NT2/D1 (cell line): ENCODE results near the gene SPEM1.

Experiments used
- DNase-seq: peaks from one replicate; pipeline ENCODE4 v3.0.0-alpha.2; 2011; ENCODE audit warnings: low read depth, low spot score
- H3K27me3 ChIP-seq: 2 replicates; pipeline ENCODE4 v1.6.0; 2011; ENCODE audit warnings: mild to moderate bottlenecking; ENCODE audit not compliant: insufficient read length, insufficient read depth
- H3K36me3 ChIP-seq: 2 replicates; pipeline ENCODE4 v1.6.1; 2011; ENCODE audit warnings: mild to moderate bottlenecking, low read length, mixed read lengths; ENCODE audit not compliant: insufficient read depth, insufficient read length
- H3K4me1 ChIP-seq: 2 replicates; pipeline ENCODE4 v1.5.1; 2011; ENCODE audit not compliant: insufficient read depth, insufficient read length
- H3K4me3 ChIP-seq: 2 replicates; pipeline ENCODE4 v1.5.1; 2011; ENCODE audit warnings: low read depth; ENCODE audit not compliant: insufficient read length
- H3K9ac ChIP-seq: 2 replicates; pipeline ENCODE4 v1.6.0; 2011; ENCODE audit warnings: low read depth; ENCODE audit not compliant: insufficient read length
- H3K9me3 ChIP-seq: 2 replicates; pipeline ENCODE4 v1.5.1; 2011; ENCODE audit warnings: mild to moderate bottlenecking, low read length; ENCODE audit not compliant: insufficient read depth
- SUZ12 ChIP-seq: IDR thresholded peaks from 2 replicates; pipeline ENCODE4 v1.6.1; 2011; ENCODE audit not compliant: insufficient read length, insufficient read depth; ENCODE audit errors: extremely low read depth
- YY1 ChIP-seq: IDR thresholded peaks from 2 replicates; pipeline ENCODE4 v1.6.1; 2011; ENCODE audit not compliant: insufficient read length, insufficient read depth
- ZNF274 ChIP-seq: IDR thresholded peaks from 2 replicates; pipeline ENCODE4 v1.6.1; 2011; ENCODE audit warnings: mild to moderate bottlenecking, low read depth, low read length

The SPEM1 gene

DNA sequence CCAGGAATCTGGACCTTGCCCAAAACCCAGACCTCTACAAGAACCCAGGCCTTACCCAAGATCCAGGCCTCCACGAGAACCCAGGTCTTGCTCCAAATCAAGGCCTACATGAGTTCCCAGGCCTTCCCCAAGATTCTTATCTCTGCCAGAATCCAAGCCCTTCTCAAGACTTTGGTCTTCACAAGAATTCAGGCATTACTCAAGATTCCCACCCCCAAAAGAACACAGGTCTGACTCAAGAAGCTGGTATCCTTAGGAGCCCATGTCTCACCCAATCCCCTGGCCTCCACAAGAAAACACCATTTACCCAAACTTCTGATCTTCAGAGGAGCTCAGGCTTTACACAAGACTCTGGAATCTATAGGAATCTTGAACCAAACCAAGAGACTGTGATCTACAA lies 11.1 kb downstream of the SPEM1 start:
- H3K36me3 ChIP-seq = no peaks in the 10 kb centered on the region

DNA sequence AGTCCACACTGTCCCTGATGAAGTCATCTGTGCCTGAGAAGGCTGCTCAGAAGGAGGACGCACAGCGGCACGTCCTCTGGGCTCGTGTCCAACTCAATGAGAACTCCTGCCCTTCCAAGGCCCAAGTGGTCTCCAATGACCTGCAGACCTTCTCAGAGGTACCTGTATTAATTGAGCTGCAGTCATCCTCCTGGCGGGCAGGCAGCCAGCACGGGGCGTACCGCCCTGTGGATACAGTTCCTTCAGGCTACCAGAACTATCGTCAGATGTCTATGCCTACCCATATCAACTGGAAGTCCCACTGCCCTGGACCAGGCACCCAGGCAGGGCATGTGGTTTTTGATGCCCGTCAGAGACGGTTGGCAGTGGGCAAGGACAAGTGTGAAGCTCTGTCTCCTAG lies 12.2 kb downstream of the SPEM1 start:
- Histone ChIP-seq H3K4me1 (no peaks in the 10 kb centered on the region), H3K9me3 (no peaks in the 10 kb centered on the region), H3K36me3 (no peaks in the 10 kb centered on the region), H3K4me3 (no peak overlapping the region), H3K9ac (no peak overlapping the region), H3K27me3 (peaks cover 6% of the 10 kb centered on the region)
- DNase-seq = no peak
- no peak for TF ChIP-seq YY1
- TF ChIP-seq SUZ12 = no peak
- TF ChIP-seq ZNF274 = no peak

More for the DNA sequence above, 11.1 kb downstream of the SPEM1 start:
- no peak for DNase-seq
- TF ChIP-seq ZNF274 (no peak), YY1 (no peak), SUZ12 (no peak)
- H3K4me1 ChIP-seq = no peaks in the 10 kb centered on the region
- no peaks in the 10 kb centered on the region for H3K9me3 ChIP-seq
- no peak overlapping the region for H3K9ac ChIP-seq
- H3K4me3 ChIP-seq = no peak overlapping the region
- peaks cover 1% of the 10 kb centered on the region for H3K27me3 ChIP-seq

DNA sequence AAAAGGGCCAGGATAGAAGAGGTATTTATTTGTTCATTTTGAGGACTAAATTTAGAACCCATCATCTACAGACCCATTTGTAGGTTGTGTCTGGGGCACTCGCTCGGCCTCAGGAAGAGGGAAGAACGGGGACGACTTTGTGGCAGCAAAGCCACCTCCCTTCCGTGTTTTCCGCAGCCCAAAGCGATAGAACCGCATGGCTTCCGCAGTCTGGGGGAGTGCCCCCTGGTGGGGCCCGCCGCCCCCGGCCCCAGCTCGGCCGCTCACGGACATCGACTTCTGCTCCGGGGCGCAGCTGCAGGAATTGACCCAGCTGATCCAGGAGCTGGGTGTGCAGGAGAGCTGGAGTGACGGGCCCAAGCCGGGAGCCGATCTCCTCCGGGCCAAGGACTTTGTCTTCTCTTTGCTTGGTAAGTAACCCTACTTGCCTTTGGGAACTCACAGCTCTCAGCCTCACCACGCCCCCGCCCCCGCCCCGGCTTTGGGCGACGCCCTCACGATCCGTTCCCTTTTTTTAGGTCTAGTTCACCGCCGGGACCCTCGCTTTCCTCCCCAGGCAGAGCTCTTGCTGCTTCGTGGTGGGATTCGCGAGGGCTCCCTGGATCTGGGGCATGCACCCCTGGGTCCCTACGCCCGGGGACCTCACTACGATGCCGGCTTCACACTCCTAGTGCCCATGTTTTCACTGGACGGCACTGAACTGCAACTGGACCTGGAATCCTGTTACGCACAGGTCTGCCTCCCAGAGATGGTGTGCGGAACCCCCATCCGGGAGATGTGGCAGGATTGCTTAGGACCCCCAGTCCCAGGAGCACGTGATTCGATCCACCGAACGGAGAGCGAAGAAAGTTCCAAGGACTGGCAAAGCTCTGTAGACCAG lies 15.8 kb downstream of the SPEM1 start:
- H3K36me3 ChIP-seq = no peaks in the 10 kb centered on the region
- no peak for TF ChIP-seq SUZ12
- TF ChIP-seq YY1 = no peak
- no peak for TF ChIP-seq ZNF274
- H3K4me1 ChIP-seq = peaks cover 9% of the 10 kb centered on the region
- no peaks in the 10 kb centered on the region for H3K9me3 ChIP-seq
- peak overlapping the region; percentile 44 for H3K4me3 ChIP-seq
- H3K9ac ChIP-seq = peak overlapping the region; percentile 58
- H3K27me3 ChIP-seq = peaks cover 31% of the 10 kb centered on the region
- no peak for DNase-seq

DNA sequence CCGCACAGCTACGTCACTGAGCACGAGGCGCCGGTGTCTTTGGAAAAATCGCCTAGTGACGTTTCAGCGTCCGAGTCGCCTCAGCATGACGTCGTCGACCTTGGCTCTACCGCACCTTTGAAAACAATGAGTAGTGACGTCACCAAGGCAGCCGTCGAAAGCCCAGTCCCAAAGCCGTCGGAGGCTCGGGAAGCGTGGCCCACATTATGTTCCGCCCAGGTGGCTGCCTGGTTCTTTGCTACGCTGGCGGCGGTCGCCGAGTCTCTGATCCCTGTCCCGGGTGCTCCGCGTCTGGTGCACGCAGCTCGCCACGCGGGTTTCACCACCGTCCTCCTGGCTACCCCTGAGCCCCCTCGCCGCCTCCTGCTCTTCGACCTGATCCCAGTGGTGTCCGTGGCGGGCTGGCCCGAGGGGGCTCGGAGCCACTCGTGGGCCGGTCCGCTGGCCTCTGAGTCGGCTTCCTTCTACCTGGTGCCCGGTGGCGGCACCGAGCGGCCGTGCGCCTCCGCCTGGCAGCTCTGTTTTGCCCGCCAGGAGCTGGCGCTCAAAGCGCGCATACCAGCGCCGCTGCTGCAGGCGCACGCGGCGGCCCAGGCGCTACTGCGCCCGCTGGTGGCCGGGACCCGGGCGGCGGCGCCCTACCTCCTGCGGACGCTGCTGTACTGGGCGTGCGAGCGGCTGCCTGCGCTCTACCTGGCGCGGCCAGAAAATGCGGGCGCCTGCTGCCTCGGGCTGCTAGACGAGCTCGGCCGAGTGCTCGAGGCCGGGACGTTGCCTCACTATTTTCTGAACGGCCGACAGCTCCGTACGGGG lies 16.6 kb downstream of the SPEM1 start:
- Histone ChIP-seq H3K4me3 (peak overlapping the region; percentile 44), H3K27me3 (peaks cover 34% of the 10 kb centered on the region)

DNA sequence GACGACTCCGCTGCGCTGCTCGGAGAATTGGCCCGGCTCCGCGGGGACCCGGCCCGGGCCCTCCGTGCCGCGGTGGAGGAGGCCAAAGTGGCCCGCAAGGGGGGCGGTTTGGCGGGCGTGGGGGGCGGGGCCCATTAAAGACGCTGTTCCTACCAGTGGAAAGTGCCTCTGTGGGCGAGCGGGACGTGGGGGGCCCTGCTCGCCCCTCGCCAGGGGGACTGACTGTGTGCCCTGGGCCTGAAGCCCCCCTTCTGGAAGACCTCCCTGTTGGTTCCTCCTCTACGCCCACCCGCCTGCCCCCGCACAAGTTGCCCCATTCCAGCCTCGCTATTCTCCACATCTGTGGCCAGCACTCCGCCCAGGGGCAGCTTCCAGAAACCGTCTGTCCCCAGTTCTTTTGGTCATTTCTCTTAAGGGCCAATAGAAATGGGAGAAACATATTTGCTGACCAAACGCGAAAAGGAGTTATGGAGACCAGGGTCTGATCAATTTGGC lies 17.3 kb downstream of the SPEM1 start:
- TF ChIP-seq YY1 = no peak
- TF ChIP-seq ZNF274 = no peak
- TF ChIP-seq SUZ12 = no peak
- peaks cover 41% of the 10 kb centered on the region for H3K27me3 ChIP-seq
- peak overlapping the region; percentile 74 for H3K9ac ChIP-seq
- DNase-seq = no peak
- peak overlapping the region; percentile 39 for H3K4me3 ChIP-seq
- H3K36me3 ChIP-seq = no peaks in the 10 kb centered on the region
- peaks cover 9% of the 10 kb centered on the region for H3K4me1 ChIP-seq
- no peaks in the 10 kb centered on the region for H3K9me3 ChIP-seq

More for the DNA sequence above, 16.6 kb downstream of the SPEM1 start:
- Histone ChIP-seq H3K9me3 (no peaks in the 10 kb centered on the region), H3K9ac (peak overlapping the region; percentile 74), H3K36me3 (no peaks in the 10 kb centered on the region), H3K4me1 (peaks cover 9% of the 10 kb centered on the region)
- peak; percentile 63 for DNase-seq
- TF ChIP-seq YY1 (no peak), ZNF274 (no peak), SUZ12 (no peak)

- peak overlapping the region; percentile 39 for H3K4me3 ChIP-seq
- TF ChIP-seq YY1 (no peak), ZNF274 (no peak), SUZ12 (no peak)
- no peaks in the 10 kb centered on the region for H3K36me3 ChIP-seq
- H3K4me1 ChIP-seq = peaks cover 9% of the 10 kb centered on the region
- no peak for DNase-seq
- H3K9me3 ChIP-seq = no peaks in the 10 kb centered on the region
- peak overlapping the region; percentile 74 for H3K9ac ChIP-seq
- peaks cover 44% of the 10 kb centered on the region for H3K27me3 ChIP-seq
These were observed 18.0 kb downstream of the SPEM1 start for GRCh38 chr17:7437950-7438614.
